Activated naive CD8-positive, alpha-beta T cell treated with anti-CD3 and anti-CD28 coated beads, Interleukin-2, amount 50 U/mL, for 16 hours (primary cell): Measurements from ENCODE around the gene NPEPPS.

Source experiments
- DNase-seq: peaks from one replicate; pipeline ENCODE4 v3.0.0-alpha.2; 2020; ENCODE audit warnings: low read depth, low spot score

NPEPPS gene

DNA sequence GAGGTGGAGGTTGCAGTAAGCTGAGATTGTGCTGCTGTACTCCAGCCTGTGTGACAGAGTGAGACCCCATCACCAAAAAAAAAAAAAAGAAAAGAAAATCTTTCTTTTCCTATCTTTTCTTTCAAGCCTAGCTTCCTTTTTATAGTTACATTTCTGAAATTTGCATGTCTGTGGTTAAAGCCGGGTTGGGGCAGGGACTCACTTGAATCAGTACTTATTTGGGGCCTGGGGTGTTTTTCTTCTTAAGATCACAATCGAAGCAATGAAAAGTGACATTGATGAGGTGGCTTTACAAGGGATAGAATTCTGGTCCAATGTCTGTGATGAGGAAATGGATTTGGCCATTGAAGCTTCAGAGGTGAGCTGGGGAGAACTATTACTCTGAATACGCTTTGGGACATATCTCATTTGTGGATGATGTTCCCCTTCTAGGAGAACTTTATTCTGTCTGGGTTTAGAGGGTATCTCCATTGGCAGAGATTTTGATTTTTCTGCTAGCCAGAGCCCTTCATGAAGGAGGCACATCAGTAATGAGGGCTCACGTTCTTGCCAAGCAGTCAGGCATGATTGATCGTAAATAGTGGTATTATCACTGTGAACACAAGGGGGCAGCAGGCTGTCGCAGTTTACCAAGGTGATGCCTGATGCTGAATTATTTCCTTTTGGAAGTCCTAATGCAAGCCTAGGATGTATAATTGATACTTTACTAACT lies 133.2 kb downstream of the NPEPPS start:
- DNase-seq: peak; percentile 29

DNA sequence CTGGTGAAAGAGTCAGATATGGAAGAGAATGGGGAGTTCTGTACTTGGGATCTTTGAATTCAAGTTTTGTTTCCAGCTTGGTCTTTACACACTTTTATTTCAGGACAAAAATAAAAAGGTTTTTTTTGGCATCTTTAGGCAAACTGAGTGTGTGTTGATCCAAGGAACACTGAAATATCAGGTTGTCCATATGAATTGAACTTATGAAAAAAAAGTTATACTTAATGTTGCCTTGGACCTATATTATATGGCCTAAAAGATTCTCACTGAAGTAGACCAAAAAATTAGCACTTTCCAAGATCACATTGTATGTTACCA lies 133.7 kb downstream of the NPEPPS start:
- DNase-seq: no peak

DNA sequence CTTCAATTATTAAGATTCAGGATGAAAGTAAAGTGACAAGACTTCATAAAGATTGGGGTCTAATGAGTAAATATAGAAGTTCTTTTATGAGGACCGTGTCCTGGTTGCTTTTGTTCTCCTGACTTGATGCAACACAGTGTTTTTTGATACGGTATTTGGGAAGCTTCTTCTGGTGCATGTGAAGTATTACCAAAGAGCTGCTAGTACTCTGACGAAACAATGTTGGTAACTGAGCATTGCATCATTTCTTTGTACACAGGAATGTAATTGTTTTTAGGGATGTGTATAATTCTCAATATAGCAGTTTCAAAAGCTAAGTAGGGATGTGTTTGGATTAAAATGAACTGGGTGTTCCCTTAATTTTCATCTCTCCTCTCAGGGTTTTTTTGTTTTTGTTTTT lies 134.7 kb downstream of the NPEPPS start:
- DNase-seq: no peak

DNA sequence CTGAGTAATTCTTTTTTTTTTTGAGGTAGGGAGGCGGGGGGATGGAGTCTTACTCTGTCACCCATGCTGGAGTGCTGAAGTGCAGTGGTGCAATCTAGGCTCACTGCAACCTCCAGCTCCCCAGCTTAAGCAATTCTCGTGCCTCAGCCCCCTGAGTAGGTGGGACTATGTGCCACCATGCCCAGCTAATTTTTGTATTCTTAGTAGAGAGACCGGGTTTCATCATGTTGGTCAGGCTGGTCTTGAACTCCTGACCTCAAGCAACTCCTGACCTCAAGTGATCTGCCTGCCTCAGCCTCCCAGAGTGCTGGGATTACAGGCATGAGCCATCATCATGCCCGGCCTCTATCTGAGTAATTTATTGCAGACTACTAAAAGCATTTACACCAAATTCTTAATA lies 138.2 kb downstream of the NPEPPS start:
- DNase-seq: no peak

DNA sequence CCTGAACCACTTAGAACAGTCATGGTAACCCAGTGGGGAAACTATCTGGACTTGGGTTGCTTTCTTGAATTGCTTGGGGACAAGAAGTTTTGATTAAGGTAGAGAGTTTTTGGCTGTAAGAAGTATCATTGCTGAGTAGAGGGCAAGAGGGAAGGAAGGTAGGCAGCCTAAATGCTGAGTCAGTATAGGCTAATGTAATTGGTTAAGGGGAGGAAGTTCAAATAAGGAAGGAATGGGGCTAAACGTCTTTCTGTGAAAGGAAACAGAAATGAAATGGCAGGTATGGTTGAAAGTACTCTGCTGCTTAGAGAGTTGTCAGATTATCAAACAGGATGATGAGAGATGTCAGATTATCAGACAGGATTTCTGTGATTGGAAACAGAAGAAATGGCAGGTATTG lies 139.2 kb downstream of the NPEPPS start:
- no peak for DNase-seq
